Colonic mucosa (tissue), 4 donors: ENCODE results near the gene BMPER. TPM values are rescaled to one million over a fixed set of nuclear protein-coding genes. Genes with fewer than 3 reads are reported as not detected.

Source experiments
- DNase-seq: peaks from one replicate; pipeline ENCODE4 v3.0.0-alpha.2; 2020
- H3K27ac ChIP-seq: fragments of 200-600 bp; one replicate; pipeline ENCODE4 v1.8.0; 2021
- H3K27me3 ChIP-seq: fragments of 200-600 bp; one replicate; pipeline ENCODE4 v1.8.0; 2021
- H3K36me3 ChIP-seq: fragments of 200-600 bp; one replicate; pipeline ENCODE4 v1.8.0; 2021
- H3K4me1 ChIP-seq: fragments of 200-600 bp; one replicate; pipeline ENCODE4 v1.8.0; 2021; ENCODE audit warnings: mild to moderate bottlenecking
- H3K4me3 ChIP-seq: fragments of 200-600 bp; one replicate; pipeline ENCODE4 v1.8.0; 2021
- H3K9ac ChIP-seq, 2 donors: one replicate each; pipeline ENCODE4 v1.7.0; 2013; ENCODE audit warnings: control low read depth in 2 of 2, low read depth in 2 of 2, low read length in 2 of 2
- H3K9me3 ChIP-seq: fragments of 200-600 bp; one replicate; pipeline ENCODE4 v1.8.0; 2021
- intact Hi-C: fragments of 100-400 bp; cut with DNase I; formaldehyde crosslinking; loops from one replicate; pipeline ENCODE4 v1.14.1; 2022
- total RNA-seq, 2 donors: library from RNA; stranded (reverse); fragmentation: NEBNext Ultra II Directional in 1 of 2; extraction: Animal tissue kit (Norgen Biotek cat#: 25700) in 1 of 2; gene quantifications; one replicate each; pipeline ENCODE4 v1.2.1, GENCODE V29; 2021
- TF ChIP-seq, protein P1 (sequence below): fragments of 200-600 bp; IDR thresholded peaks from one replicate; pipeline ENCODE4 v1.8.0; 2022; ENCODE audit warnings: antibody characterized with exemption, mild to moderate bottlenecking
- donor health status: healthy.
- donor health status: DM: no; HTN: no; CAD: no.
- donor health status: DM: no; HTN: no; CAD: no.

Gene BMPER
- total RNA-seq, 2 donors from 2014 or later = 0.85 to 1.3 TPM

DNA sequence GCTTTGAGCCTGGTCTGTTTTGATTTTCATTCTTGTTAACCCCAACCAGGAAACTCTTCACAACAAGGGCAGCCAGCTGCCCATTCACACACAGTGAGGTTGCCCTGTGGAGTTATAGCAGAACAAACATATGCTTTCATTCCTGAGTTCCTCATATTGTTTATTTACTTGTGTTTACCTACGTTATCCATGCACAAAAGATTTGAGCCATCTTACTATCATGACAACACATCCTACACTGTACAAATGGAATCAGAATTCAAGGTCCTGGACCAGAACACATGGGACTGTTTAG is 21.7 kb upstream of the BMPER start:
- Histone ChIP-seq H3K4me3 (no peak overlapping the region), H3K4me1 (no peaks in the 10 kb centered on the region), H3K27me3 (no peaks in the 10 kb centered on the region), H3K9ac (no peak overlapping the region), H3K27ac (no peak overlapping the region), H3K9me3 (no peaks in the 10 kb centered on the region), H3K36me3 (no peaks in the 10 kb centered on the region)
- no peak for DNase-seq
- TF ChIP-seq, protein P1, sequence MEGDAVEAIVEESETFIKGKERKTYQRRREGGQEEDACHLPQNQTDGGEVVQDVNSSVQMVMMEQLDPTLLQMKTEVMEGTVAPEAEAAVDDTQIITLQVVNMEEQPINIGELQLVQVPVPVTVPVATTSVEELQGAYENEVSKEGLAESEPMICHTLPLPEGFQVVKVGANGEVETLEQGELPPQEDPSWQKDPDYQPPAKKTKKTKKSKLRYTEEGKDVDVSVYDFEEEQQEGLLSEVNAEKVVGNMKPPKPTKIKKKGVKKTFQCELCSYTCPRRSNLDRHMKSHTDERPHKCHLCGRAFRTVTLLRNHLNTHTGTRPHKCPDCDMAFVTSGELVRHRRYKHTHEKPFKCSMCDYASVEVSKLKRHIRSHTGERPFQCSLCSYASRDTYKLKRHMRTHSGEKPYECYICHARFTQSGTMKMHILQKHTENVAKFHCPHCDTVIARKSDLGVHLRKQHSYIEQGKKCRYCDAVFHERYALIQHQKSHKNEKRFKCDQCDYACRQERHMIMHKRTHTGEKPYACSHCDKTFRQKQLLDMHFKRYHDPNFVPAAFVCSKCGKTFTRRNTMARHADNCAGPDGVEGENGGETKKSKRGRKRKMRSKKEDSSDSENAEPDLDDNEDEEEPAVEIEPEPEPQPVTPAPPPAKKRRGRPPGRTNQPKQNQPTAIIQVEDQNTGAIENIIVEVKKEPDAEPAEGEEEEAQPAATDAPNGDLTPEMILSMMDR = no peak
- intact Hi-C loops = no loop called here

DNA sequence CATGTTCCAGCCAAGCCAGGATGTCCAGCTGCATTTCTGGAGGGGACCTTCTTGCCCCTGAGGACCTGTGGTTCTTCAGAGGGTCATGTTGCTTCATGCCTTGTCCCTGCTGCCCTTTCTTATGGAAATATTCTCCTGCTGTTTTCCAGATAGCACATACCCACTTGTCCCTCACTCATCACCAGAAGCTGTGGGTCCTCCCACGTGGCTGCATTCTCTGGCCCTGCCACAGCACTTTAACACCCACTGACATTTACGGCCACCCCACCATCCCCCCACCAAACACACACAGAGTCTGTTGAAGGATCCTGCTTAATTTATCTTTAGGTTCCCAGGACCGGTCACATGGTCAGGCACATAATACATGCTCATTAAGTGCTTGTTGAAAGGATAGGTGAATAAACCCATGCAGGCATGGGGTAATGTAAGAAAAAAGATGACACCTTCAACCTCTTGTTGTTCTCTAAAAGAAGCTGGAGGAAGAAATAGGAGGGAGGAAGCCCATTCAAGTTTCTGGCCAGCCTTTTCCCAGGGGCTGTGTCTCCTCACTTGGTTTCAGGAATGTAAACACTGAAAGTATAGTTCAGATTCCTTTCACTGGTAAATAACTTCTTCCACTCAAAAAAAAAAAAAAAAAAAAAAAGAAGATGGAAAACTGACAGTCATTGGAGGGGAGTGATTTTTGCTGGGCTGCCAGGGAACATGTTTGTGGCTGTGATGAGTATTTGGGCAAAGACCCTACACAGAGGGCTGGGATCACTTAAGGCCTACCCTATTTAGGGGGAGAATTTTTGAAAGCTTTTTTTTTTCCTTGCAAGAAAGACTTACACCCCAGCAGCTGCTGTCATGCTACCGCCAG is 19.8 kb upstream of the BMPER start:
- H3K4me1 ChIP-seq = no peaks in the 10 kb centered on the region
- no peaks in the 10 kb centered on the region for H3K27me3 ChIP-seq
- no peak for DNase-seq
- H3K9ac ChIP-seq = no peak overlapping the region
- no peaks in the 10 kb centered on the region for H3K9me3 ChIP-seq
- no peak overlapping the region for H3K27ac ChIP-seq
- intact Hi-C loops = no loop called here
- TF ChIP-seq, protein P1 = no peak
- no peaks in the 10 kb centered on the region for H3K36me3 ChIP-seq
- H3K4me3 ChIP-seq = no peak overlapping the region

DNA sequence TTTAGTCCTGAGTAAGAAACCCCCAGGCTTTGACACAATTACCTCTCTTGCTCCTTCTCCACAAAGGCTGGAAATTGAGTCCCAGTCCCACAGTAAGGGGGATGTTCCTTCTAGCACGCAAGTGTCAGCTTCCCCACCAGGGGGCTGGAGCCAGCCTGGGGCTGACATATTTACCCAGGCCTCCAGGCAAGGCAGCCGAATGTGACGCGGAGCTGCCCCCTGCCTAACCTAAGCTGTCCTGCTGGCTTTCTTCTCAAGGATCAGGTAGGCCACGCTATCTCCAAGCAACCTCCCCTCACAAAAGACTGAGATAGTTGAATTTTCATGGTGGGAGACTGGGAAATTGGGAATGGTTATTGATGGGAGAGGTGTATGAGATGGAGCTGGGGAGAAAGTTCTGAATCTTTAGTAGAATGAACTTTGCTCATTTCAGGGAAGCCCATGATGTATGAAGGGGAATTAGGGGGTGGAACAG is 19.2 kb upstream of the BMPER start:
- Histone ChIP-seq H3K36me3 (no peaks in the 10 kb centered on the region), H3K9me3 (no peaks in the 10 kb centered on the region), H3K4me3 (no peak overlapping the region), H3K4me1 (no peaks in the 10 kb centered on the region), H3K9ac (no peak overlapping the region), H3K27ac (no peak overlapping the region), H3K27me3 (no peaks in the 10 kb centered on the region)
- TF ChIP-seq, protein P1 = no peak
- intact Hi-C loops = no loop called here
- DNase-seq = no peak

DNA sequence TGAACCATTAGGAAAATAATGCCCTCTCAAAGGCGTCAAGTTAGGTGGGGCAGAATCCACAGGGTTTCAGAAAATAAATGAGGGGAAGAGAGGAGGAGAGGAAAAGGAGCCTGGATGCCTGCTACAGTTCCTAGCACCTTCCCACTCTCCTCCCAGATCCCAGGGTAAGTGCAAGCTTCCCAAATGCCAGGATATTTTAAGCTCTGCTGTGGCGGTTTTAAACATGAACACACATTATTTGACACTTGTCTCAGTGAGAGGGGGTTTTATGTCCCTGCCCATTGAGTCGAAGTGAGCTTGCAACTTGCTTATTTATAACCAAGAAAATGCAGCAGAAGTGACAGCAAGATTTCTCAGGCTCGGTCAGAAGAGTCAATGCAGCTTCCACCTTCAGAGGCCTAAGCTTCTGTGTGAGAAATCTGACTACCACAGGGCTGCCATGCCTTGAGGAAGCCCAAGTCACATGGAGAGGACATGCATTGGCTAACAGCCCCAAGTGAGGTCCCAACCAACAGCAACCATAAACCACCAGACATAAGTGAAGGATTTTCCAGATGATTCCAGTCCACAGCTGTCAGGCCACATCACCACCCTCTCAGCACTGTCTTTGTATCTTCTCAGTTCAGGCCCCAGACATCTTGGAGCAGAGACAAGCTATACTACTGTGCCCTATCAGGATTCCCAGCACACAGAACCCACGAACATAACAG is 17.9 kb upstream of the BMPER start:
- H3K36me3 ChIP-seq = no peaks in the 10 kb centered on the region
- no peak overlapping the region for H3K9ac ChIP-seq
- TF ChIP-seq, protein P1 = no peak
- no peak overlapping the region for H3K4me3 ChIP-seq
- H3K9me3 ChIP-seq = no peaks in the 10 kb centered on the region
- no peak for DNase-seq
- H3K27ac ChIP-seq = no peak overlapping the region
- no peaks in the 10 kb centered on the region for H3K27me3 ChIP-seq
- intact Hi-C loops = no loop called here
- H3K4me1 ChIP-seq = no peaks in the 10 kb centered on the region

DNA sequence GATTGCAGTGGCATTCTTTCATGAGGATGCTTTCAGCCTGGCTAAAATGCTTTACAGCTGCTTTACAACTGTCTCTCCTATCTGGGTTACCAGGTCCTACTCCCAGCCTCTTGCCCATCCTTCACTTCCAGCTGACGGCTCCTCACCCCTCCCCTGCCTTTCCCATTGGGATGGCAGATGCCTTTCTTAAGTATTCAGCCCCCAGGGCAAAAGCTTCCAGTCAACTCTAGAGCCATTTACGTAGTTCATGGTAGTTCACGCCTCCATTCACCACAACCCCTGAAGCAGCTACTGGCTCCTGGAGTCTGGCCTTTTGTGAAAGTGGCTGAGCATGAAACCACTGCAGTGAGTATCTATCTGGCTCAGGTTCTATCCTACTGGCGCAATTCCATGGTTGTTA is 17.2 kb upstream of the BMPER start:
- H3K9me3 ChIP-seq = no peaks in the 10 kb centered on the region
- no peak for DNase-seq
- H3K36me3 ChIP-seq = no peaks in the 10 kb centered on the region
- H3K27ac ChIP-seq = no peak overlapping the region
- TF ChIP-seq, protein P1 = no peak
- no peak overlapping the region for H3K4me3 ChIP-seq
- H3K27me3 ChIP-seq = no peaks in the 10 kb centered on the region
- no peak overlapping the region for H3K9ac ChIP-seq
- intact Hi-C loops = no loop called here
- H3K4me1 ChIP-seq = no peaks in the 10 kb centered on the region
